ENCODE measurements around the gene PTTG1IP. TPM values are rescaled to one million over a fixed set of nuclear protein-coding genes. Genes with fewer than 3 reads are reported as not detected.
"Not testable (repeated sequence)": the region's sequence is repeated elsewhere in the genome, so short reads cannot be mapped to it uniquely, and the experiment has no call there.

The PTTG1IP gene
- total and polyA plus RNA-seq, 2 experiments from 2014 or later, result 676 to 814 TPM

GRCh38 chr21:44884097-44884496 is 10.6 kb upstream of the PTTG1IP start:
- H3K79me2 ChIP-seq (ENCODE audit: insufficient read depth), result no peaks in the 10 kb centered on the region
- no peak for DNase-seq
- in situ Hi-C loops (cut with MboI), result no loop called here

GRCh38 chr21:44883250-44883649 is 9.8 kb upstream of the PTTG1IP start:
- DNase-seq, result no peak
- H3K9me2 ChIP-seq (ENCODE audit: insufficient read depth), result no peaks in the 10 kb centered on the region
- no peaks in the 10 kb centered on the region for H3K27me3 ChIP-seq (replicated peaks; ENCODE audit: insufficient read depth)
- no peaks in the 10 kb centered on the region for H3K79me2 ChIP-seq (ENCODE audit: insufficient read depth)
- H3K4me2 ChIP-seq (ENCODE audit: unreplicated experiment), result no peak overlapping the region
- 84 to 88% methylated on average over 11 of the region's 11 CpGs for WGBS, 2 experiments (ENCODE audit: low coverage in 1 of 2, low lambda C conversion rate in 2 of 2, missing lambda C conversion rate in 2 of 2)
- H4K20me1 ChIP-seq (ENCODE audit: insufficient read depth), result no peaks in the 10 kb centered on the region
- in situ Hi-C loops (cut with MboI), result no loop called here
- H3K27ac ChIP-seq, result no peak overlapping the region
- TF ChIP-seq EZH2 (IDR thresholded peaks at IDR 0.05; ENCODE audit: insufficient read depth, poor library complexity, severe bottlenecking), result no peak
- no peak for TF ChIP-seq EZH2phosphoT487 (IDR thresholded peaks at IDR 0.05; ENCODE audit: insufficient read depth, low read depth)
- peaks cover 27% of the 10 kb centered on the region for H3K4me1 ChIP-seq (ENCODE audit: insufficient read depth)
- no peak overlapping the region for H3K9ac ChIP-seq
- H3K4me3 ChIP-seq, result no peak overlapping the region
- no peak overlapping the region for H2AFZ ChIP-seq
- H3K9me3 ChIP-seq (ENCODE audit: low read depth), result no peaks in the 10 kb centered on the region
- H3K36me3 ChIP-seq (ENCODE audit: low read depth), result no peaks in the 10 kb centered on the region
- peaks cover 33% of the 10 kb centered on the region for H3F3A ChIP-seq (ENCODE audit: insufficient read depth)

More at GRCh38 chr21:44884097-44884496, 10.6 kb upstream of the PTTG1IP start:
- Histone ChIP-seq H3K4me1 (ENCODE audit: insufficient read depth) (peaks cover 27% of the 10 kb centered on the region), H4K20me1 (ENCODE audit: insufficient read depth) (no peaks in the 10 kb centered on the region), H3K4me3 (no peak overlapping the region), H2AFZ (no peak overlapping the region), H3K9me2 (ENCODE audit: insufficient read depth) (no peaks in the 10 kb centered on the region), H3K9me3 (ENCODE audit: low read depth) (no peaks in the 10 kb centered on the region), H3F3A (ENCODE audit: insufficient read depth) (peaks cover 33% of the 10 kb centered on the region), H3K4me2 (ENCODE audit: unreplicated experiment) (no peak overlapping the region), H3K36me3 (ENCODE audit: low read depth) (no peaks in the 10 kb centered on the region), H3K9ac (no peak overlapping the region), H3K27me3 (replicated peaks; ENCODE audit: insufficient read depth) (no peaks in the 10 kb centered on the region), H3K27ac (no peak overlapping the region)
- no peak for TF ChIP-seq EZH2phosphoT487 (IDR thresholded peaks at IDR 0.05; ENCODE audit: insufficient read depth, low read depth)
- TF ChIP-seq EZH2 (IDR thresholded peaks at IDR 0.05; ENCODE audit: insufficient read depth, poor library complexity, severe bottlenecking), result no peak
- 59 to 62% methylated on average over 7 of the region's 7 CpGs for WGBS, 2 experiments (ENCODE audit: low coverage in 1 of 2, low lambda C conversion rate in 2 of 2, missing lambda C conversion rate in 2 of 2)

- Histone ChIP-seq H3K4me1 (ENCODE audit: insufficient read depth) (peaks cover 27% of the 10 kb centered on the region), H4K20me1 (ENCODE audit: insufficient read depth) (no peaks in the 10 kb centered on the region), H3K79me2 (ENCODE audit: insufficient read depth) (no peaks in the 10 kb centered on the region), H3K27ac (peak overlapping the region; percentile 53), H3K36me3 (ENCODE audit: low read depth) (no peaks in the 10 kb centered on the region), H3K9me3 (ENCODE audit: low read depth) (no peaks in the 10 kb centered on the region), H3K9ac (no peak overlapping the region), H3F3A (ENCODE audit: insufficient read depth) (peaks cover 33% of the 10 kb centered on the region), H3K9me2 (ENCODE audit: insufficient read depth) (no peaks in the 10 kb centered on the region), H3K4me2 (ENCODE audit: unreplicated experiment) (peak overlapping the region; percentile 55), H3K4me3 (no peak overlapping the region), H2AFZ (0 out of 2 replicates have a peak overlapping the region, but pooled peaks have one; percentile 9), H3K27me3 (replicated peaks; ENCODE audit: insufficient read depth) (no peaks in the 10 kb centered on the region)
- peak; percentile 77 for DNase-seq
- 71 to 74% methylated on average over 6 of the region's 6 CpGs for WGBS, 2 experiments (ENCODE audit: low coverage in 1 of 2, low lambda C conversion rate in 2 of 2, missing lambda C conversion rate in 2 of 2)
- no peak for TF ChIP-seq EZH2 (IDR thresholded peaks at IDR 0.05; ENCODE audit: insufficient read depth, poor library complexity, severe bottlenecking)
- no peak for TF ChIP-seq EZH2phosphoT487 (IDR thresholded peaks at IDR 0.05; ENCODE audit: insufficient read depth, low read depth)
- in situ Hi-C loops (cut with MboI), result no loop called here
These were observed 7.8 kb upstream of the PTTG1IP start for GRCh38 chr21:44881198-44881872.

GRCh38 chr21:44880405-44881197 is 7.1 kb upstream of the PTTG1IP start:
- Histone ChIP-seq H3K9me2 (ENCODE audit: insufficient read depth) (no peaks in the 10 kb centered on the region), H4K20me1 (ENCODE audit: insufficient read depth) (no peaks in the 10 kb centered on the region), H3K4me3 (no peak overlapping the region), H3K27ac (peak overlapping the region; percentile 53), H3K79me2 (ENCODE audit: insufficient read depth) (no peaks in the 10 kb centered on the region), H3K27me3 (replicated peaks; ENCODE audit: insufficient read depth) (no peaks in the 10 kb centered on the region), H3K4me2 (ENCODE audit: unreplicated experiment) (peak overlapping the region; percentile 55), H3F3A (ENCODE audit: insufficient read depth) (peaks cover 33% of the 10 kb centered on the region), H3K4me1 (ENCODE audit: insufficient read depth) (peaks cover 27% of the 10 kb centered on the region), H3K9ac (no peak overlapping the region), H3K36me3 (ENCODE audit: low read depth) (no peaks in the 10 kb centered on the region), H2AFZ (0 out of 2 replicates have a peak overlapping the region, but pooled peaks have one; percentile 9), H3K9me3 (ENCODE audit: low read depth) (no peaks in the 10 kb centered on the region)
- in situ Hi-C loops (cut with MboI), result no loop called here
- TF ChIP-seq EZH2phosphoT487 (IDR thresholded peaks at IDR 0.05; ENCODE audit: insufficient read depth, low read depth) (no peak), EZH2 (IDR thresholded peaks at IDR 0.05; ENCODE audit: insufficient read depth, poor library complexity, severe bottlenecking) (no peak)
- 52 to 54% methylated on average over 8 of the region's 8 CpGs for WGBS, 2 experiments (ENCODE audit: low coverage in 1 of 2, low lambda C conversion rate in 2 of 2, missing lambda C conversion rate in 2 of 2)
- peak; percentile 64 for DNase-seq

- H3K27ac ChIP-seq; DNase-seq; H3K9me2 ChIP-seq (ENCODE audit: insufficient read depth); H4K20me1 ChIP-seq (ENCODE audit: insufficient read depth); H2AFZ ChIP-seq; in situ Hi-C loops (cut with MboI); H3K4me3 ChIP-seq; H3K36me3 ChIP-seq (ENCODE audit: low read depth); H3K27me3 ChIP-seq (replicated peaks; ENCODE audit: insufficient read depth); H3K79me2 ChIP-seq (ENCODE audit: insufficient read depth); H3K9ac ChIP-seq; H3K9me3 ChIP-seq (ENCODE audit: low read depth); H3K4me2 ChIP-seq (ENCODE audit: unreplicated experiment): not testable (repeated sequence)
- WGBS, 2 experiments (ENCODE audit: low coverage in 1 of 2, low lambda C conversion rate in 2 of 2, missing lambda C conversion rate in 2 of 2), result 82 to 83% methylated on average over 8 of the region's 8 CpGs
- peaks cover 33% of the 10 kb centered on the region for H3F3A ChIP-seq (ENCODE audit: insufficient read depth)
- H3K4me1 ChIP-seq (ENCODE audit: insufficient read depth), result peaks cover 32% of the 10 kb centered on the region
These were observed 5.7 kb upstream of the PTTG1IP start for GRCh38 chr21:44879238-44879637.
